ENCODE measurements around the gene SPDYE3.
"Not testable (repeated sequence)": the region's sequence is repeated elsewhere in the genome, so short reads cannot be mapped to it uniquely, and the experiment has no call there.

SPDYE3 gene

GRCh38 chr7:100342765-100343164 is 35.3 kb downstream of the SPDYE3 start:
- no peak overlapping the region for H3K4me3 ChIP-seq (ENCODE audit: low read length)
- no peak for TF ChIP-seq ZNF274 (IDR thresholded peaks at IDR 0.05; ENCODE audit: low read depth, low read length)

GRCh38 chr7:100344124-100344559 is 36.6 kb downstream of the SPDYE3 start:
- H3K4me3 ChIP-seq (ENCODE audit: low read length) = not testable (repeated sequence)

GRCh38 chr7:100344560-100345287 is 37.2 kb downstream of the SPDYE3 start:
- not testable (repeated sequence) for H3K4me3 ChIP-seq (ENCODE audit: low read length)

DNA sequence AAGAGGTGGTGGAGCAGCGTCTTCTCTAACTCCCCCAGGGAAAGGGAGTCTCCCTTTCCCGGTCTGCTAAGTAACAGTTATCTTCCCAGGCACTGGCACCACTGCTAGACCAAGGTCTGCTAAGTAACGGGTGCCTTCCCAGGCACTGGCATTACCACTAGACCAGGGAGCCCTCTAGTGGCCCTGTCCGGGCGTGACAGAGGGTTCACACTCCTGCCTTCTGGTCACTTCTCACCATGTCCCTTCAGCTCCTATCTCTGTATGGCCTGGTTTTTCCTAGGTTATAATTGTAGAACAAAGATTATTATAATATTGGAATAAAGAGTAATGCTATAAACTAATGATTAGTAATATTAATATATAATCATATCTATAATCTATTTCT is 37.8 kb downstream of the SPDYE3 start:
- not testable (repeated sequence) for H3K4me3 ChIP-seq (ENCODE audit: low read length)

DNA sequence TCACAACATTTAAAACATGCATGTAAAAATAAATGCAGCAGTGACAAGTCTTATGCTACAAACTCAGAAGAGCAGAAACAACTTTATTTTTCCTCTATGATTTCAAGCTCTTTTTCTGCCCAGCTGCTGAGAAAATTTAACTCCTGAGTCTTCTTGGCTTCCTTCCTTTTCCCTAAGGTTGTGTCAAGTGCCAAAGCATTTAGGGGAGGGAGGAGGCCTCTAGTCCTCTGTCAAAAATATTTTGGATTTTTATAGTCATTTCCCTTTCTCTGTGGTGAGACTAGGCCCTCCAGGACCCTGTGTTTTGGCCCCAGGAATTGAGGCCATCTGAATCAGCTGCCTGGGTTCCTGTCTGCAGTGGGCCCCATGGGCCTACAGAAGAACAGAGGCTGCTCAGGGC is 39.4 kb downstream of the SPDYE3 start:
- TF ChIP-seq ZNF274 (IDR thresholded peaks at IDR 0.05; ENCODE audit: low read depth, low read length) = no peak
- H3K4me3 ChIP-seq (ENCODE audit: low read length) = no peak overlapping the region

- no peak overlapping the region for H3K4me3 ChIP-seq (ENCODE audit: low read length)
- TF ChIP-seq ZNF274 (IDR thresholded peaks at IDR 0.05; ENCODE audit: low read depth, low read length) = no peak
Measured at GRCh38 chr7:100348805-100349204, 41.3 kb downstream of the SPDYE3 start.

DNA sequence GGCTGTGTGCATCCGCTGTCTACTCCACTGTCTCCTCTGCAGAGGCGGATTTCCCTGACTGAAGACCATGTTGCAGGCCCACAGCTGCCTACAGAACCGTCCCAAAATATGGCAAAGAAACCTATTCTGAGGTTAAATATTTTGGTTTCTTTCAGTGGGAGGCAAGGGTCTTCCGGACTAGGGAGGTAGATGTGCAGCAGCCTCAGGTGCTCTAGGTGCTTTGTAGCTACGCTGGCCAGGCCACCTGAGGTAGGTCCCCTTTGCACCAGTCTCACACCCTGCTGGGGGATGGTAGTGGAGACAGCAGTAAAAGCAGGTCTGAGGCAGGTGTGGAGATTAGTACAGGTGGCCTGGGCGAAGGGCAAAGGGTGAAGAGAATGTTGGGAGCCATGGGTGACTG is 42.3 kb downstream of the SPDYE3 start:
- TF ChIP-seq ZNF274 (IDR thresholded peaks at IDR 0.05; ENCODE audit: low read depth, low read length) = no peak
- no peak overlapping the region for H3K4me3 ChIP-seq (ENCODE audit: low read length)

- H3K4me3 ChIP-seq (ENCODE audit: low read length) = no peak overlapping the region
- no peak for TF ChIP-seq ZNF274 (IDR thresholded peaks at IDR 0.05; ENCODE audit: low read depth, low read length)
Measured at GRCh38 chr7:100351657-100352058, 44.2 kb downstream of the SPDYE3 start.

DNA sequence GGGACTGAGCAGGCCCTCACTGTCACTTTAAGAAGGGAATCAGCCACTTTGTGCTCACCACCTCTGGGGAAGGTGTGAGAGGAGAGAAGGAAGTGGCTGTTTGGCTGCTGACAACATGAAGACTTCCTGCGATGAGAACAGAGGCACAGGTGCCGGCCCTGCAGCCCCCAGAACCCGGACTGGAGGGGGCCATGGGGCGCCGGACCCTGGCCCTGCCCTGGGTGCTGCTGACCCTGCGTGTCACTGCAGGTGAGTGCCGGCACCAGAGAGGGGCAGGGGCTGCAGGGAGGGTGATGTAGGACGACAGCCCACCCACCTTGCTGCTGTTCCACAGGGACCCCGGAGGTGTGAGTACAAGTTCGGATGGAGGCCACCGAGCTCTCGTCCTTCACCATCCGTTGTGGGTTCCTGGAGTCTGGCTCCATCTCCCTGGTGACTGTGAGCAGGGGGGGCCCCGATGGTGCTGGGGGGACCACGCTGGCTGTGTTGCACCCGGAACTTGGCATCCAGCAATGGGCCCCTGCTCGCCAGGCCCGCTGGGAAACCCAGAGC is 44.8 kb downstream of the SPDYE3 start:
- H3K4me3 ChIP-seq (ENCODE audit: low read length) = not testable (repeated sequence)

- H3K4me3 ChIP-seq (ENCODE audit: low read length) = no peak overlapping the region
- no peak for TF ChIP-seq ZNF274 (IDR thresholded peaks at IDR 0.05; ENCODE audit: low read depth, low read length)
Measured at GRCh38 chr7:100352984-100353684, 45.6 kb downstream of the SPDYE3 start.

DNA sequence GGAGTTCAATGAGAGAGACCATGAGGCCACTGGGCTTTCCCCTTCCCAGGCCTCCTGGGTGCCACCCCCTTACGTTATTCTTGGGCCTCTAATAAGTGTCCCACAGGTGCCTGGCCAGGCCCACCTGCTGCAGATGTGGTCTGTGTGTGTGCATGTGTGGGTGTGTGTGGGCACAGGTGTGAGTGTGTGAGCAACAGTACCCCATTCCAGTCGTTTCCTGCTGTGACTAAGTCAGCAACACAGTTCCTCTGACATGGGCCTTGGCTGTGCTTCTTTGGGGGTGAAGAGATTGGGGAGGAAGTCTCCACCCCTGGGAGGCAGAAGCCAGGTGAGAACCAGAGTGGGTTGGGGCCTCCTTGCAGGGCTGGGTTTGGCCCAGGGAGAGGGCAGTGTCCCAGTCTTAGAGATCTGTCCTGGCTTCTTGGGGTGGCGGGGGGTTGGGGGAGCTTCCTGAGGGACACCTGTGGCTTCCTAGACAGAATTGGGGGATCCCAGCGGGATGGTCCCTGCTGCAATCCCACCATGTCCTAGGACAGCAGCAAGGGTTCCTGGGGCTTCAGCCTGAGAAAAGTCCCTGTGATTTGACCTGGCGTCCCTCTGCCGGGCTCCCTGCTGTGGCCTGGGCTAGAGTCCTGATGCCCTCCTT is 46.3 kb downstream of the SPDYE3 start:
- H3K4me3 ChIP-seq (ENCODE audit: low read length) = no peak overlapping the region

DNA sequence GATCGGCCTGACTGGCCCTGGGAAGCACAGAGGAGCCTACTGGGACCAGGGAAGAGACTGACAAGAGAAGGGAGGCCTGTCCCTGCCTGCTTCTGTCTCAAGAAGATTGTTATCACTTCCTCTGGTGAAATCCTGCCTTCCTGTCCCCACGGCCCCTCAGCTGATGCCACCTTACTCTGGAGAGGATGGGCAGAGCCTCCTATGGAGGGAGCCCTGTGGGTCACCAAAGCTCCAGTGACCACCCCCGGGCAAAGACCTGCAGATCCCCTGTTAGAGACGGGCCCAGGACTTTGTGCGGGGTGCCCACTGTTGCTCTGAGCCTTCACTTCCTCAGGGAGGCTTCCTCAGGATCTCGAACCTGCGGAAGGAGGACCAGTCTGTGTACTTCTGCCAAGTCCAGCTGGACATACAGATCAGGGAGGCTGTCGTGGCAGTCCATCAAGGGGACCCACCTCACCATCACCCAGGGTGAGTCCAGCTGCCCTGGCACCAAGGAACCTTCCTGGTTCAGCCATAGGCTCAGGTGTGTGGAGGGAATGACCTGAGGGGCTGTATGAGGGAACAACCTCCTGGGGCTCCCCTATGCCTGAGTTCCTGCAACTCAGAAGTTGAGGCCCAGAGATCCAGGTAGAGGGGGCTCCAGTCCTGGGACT is 49.0 kb downstream of the SPDYE3 start:
- no peak overlapping the region for H3K4me3 ChIP-seq (ENCODE audit: low read length)
- no peak for TF ChIP-seq ZNF274 (IDR thresholded peaks at IDR 0.05; ENCODE audit: low read depth, low read length)

More for the DNA sequence above, 46.3 kb downstream of the SPDYE3 start:
- no peak for TF ChIP-seq ZNF274 (IDR thresholded peaks at IDR 0.05; ENCODE audit: low read depth, low read length)

GRCh38 chr7:100357131-100357561 is 49.6 kb downstream of the SPDYE3 start:
- no peak for TF ChIP-seq ZNF274 (IDR thresholded peaks at IDR 0.05; ENCODE audit: low read depth, low read length)
- no peak overlapping the region for H3K4me3 ChIP-seq (ENCODE audit: low read length)

GRCh38 chr7:100358027-100358856 is 50.7 kb downstream of the SPDYE3 start, which contains the start of gene PILRB:
TSS of gene PILRB (plus strand) at chr7:100358117. CDS start at chr7:100358303, 186 bp downstream.
- no peak within 1 kb of the TSS for H3K4me3 ChIP-seq (ENCODE audit: low read length)
- no peak for TF ChIP-seq ZNF274 (IDR thresholded peaks at IDR 0.05; ENCODE audit: low read depth, low read length)

All from GM08714 (cell line).